Fibroblast of gingiva (primary cell): ENCODE data around the gene ATP10A.
A peak's percentile ranks its signal among the peaks of the same experiment; 100 is the strongest.
"Not testable (repeated sequence)": the region's sequence is repeated elsewhere in the genome, so short reads cannot be mapped to it uniquely, and the experiment has no call there.

Experiments used
- DNase-seq: peaks from one replicate; pipeline ENCODE4 v3.0.0-alpha.2; 2011; ENCODE audit warnings: low read depth

Gene ATP10A

DNA sequence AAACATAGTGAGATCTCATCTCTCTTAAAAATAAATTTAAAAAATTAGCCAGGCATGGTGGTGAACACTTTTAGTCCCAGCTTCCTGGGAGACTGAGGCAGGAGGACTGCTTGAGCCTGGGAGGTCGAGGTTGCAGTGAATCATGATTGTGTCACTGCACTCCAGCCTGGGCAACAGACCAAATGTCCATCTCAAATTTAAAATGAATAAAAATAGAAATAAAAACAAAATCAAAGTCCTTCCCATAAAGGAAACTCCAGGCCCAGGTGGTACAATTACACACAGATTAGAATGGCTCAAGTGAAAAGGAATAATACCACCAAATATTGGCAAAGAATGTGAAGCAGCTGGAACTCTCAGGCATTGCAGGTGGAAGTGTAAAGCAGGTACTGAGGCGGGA lies 19.3 kb upstream of the ATP10A start:
- no peak for DNase-seq

DNA sequence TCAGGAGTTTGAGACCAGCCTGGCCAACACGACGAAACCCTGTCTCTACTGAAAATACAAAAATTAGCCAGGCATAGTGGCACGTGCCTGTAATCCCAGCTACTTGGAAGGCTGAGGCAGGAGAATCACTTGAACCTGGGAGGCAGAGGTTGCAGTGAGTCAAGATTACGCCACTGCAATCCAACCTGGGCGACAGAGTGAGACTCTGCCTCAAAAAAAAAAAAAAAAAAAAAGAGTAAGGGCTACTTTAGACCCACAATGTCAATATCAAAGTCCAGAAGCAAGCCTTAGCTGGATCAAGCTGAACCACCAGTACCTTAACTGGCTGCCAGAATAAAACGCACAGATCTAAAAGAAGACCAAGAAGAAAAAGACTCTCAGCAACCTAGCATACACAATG lies 17.8 kb upstream of the ATP10A start:
- not testable (repeated sequence) for DNase-seq

DNA sequence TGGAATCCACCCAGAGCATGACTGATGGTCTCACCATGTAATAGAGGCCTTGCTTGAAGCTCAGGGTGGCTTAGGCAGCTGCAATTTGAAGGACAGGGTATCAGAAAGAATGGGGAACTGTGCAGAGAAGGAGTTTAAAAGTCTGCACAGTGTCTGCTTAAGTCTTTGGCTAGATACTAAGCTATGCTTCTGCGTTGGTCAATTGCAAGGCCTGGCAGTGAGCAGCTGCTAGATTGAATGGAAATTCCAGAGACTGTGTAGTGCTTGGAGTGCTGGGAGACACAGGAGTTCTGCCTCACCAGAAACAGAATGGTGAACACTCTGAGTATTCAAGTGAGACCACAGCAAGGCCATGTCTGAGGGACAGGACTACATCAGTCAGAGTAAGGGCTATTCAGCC lies 17.3 kb upstream of the ATP10A start:
- no peak for DNase-seq

DNA sequence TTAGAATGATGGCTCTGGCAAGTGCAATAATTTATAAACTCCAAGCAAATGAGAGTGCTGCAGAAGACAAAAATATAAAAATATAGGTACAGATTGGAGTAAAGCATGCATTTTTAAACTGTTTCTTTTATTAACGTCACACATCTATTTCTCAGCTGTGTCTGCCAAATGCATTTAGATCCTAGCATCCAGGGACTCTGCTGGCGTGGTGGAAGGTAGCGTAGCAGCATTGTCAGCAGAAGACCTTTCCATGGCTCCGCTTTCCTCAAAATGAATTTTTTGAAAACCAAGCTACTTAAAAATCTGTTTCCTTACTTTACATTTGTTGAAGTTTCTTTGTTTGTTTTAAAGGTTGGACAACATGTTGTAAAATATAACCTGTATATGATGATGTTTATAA lies 16.3 kb upstream of the ATP10A start:
- no peak for DNase-seq

DNA sequence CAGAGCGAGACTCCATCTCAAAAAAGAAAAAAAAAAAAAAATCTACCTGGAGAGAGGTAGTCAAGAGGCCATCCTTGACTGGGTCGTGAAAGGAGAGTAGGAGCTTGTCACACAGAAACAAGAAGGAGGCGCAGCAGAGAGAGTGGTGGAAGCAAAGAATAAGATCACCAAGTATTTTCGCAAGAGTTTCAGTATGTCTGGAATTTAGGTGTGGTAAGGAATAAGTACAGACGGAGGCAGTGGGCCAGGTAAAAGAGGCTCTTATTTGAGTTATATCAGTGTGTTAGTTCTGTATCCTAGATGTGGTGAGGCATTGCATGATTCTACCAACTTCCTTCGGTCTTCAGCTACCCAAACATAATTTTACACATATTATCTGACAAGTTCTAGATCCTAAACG lies 14.6 kb upstream of the ATP10A start:
- DNase-seq = no peak

DNA sequence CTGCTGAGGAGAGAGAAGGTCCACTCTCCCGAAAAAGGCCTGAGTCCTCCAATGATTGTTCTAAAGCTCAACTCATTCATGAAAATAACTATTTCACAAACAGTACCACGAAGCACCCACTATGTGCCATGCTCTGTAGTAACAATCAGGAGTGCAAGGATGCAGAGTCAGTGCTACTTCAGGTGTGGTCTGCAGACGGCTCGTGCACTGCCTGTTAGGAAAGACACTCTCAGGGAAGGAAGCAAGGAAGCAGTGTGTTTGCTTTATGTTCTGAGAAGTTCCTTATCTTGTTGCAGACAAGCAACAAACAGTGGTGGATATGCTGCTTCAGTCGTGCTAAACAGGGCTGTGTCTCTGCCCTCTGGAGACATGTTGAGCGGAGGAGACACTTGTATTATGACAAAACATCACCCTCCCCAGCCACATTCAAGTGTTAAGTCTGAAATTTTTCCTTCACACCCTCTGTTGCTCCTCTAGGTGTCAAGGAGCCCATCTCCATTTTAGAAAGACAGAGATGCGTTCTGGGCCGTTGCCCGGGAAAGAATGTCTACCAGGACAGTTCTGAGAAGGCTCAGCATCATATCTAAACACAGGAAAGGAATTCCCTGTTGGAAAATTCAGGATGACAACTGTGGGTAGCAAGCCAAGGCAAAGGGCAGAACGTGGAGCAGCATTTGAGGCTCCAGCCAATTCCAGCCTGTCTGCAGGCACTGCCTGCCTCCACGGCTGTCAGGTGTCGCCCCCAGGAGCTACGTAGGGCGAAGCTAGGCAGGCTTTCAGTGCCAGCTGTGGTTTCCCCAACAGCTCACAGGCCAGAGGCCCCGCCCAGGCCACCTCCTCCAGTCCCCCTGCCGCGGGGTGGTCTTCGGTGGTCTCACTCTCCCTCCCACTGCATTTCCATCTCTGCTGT lies 13.4 kb upstream of the ATP10A start:
- no peak for DNase-seq

DNA sequence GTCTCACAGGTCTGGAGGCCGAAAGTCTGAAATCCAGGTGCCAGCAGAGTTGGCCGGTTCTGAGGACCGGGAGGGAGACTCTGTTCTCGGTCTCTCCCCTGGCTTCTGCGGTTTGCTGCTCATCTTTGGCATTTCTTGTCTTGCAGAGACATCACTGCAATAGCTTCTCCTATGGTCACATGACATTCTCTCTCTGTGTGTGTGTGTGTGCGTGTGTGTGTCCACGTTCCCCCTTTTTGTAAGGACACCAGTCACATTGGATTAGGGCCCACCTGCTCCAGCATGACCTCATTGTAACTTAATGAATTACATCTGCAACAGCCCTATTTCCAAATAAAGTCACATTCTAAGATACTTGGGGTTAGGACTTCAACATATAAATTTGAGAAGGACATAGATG lies 12.4 kb upstream of the ATP10A start:
- DNase-seq = peak; percentile 61

DNA sequence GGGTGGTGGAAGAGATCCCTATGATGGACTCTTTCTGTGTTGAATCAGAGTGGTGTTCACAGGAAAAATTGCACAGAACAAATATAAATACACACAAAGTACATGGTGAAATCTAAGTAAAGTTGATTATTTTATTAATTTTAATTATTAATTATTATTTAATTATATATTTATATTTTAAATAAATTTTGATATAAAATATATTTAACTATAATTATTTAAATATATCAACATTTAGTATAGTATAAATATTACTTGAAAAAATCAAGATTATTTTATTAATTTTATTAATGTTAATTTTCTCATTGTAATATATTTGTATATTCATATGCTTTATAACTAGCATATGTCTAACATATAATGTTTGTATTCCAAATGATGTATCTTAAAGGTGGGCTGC lies 11.3 kb upstream of the ATP10A start:
- DNase-seq = no peak

DNA sequence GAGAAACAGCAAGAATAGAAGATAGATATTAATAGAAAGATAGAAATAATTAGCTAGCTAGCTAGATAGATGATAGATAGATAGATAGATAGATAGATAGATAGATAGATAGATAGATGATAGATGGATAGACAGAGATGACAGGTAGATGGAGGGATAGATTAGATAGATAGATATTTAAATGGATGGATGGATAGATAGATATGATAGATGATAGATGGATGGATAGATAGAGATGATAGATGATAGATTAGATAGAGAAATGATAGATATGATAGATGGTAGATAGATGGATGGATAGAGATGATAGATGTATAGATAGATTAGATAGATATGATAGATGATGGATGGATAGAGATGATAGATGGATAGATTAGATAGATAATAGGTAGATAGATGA lies 8.3 kb upstream of the ATP10A start:
- no peak for DNase-seq

DNA sequence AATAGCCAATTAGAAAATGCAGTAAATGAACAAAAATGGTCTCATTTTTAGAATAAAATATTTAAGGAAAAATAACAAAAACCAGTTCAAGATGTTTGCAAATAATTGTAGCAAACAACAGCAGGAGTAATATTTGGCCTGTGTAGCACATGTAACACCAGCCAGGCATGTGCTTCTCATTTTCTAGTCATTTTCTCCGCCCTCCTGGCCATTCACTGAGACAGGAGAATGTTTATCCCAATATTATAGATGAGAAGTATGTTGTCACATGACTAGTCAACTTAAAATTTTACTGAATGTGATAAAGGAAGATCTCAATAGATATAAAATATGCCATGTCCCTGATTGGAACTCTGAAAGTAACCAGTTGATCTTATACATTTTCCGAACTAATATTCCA lies 7.8 kb upstream of the ATP10A start:
- DNase-seq = no peak

DNA sequence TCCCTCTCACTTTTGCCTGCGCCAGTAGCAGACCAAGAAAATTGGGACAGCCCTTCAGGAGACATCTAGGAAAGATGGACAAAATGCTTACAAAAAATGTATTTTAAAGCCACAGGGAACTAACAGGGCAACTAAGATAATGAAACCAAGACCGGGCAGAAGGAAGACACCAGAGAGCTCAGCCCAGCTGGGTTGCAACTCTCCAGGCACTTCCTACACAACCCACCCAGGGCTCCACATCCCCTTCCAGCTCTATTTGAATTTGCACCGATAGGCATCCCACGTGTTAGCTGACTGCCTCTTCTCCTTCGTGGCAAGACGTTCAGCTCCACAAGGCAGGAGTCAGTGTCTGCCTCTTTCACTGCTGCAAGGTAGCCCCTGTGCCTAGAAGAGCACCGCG lies 6.6 kb upstream of the ATP10A start:
- DNase-seq = no peak

DNA sequence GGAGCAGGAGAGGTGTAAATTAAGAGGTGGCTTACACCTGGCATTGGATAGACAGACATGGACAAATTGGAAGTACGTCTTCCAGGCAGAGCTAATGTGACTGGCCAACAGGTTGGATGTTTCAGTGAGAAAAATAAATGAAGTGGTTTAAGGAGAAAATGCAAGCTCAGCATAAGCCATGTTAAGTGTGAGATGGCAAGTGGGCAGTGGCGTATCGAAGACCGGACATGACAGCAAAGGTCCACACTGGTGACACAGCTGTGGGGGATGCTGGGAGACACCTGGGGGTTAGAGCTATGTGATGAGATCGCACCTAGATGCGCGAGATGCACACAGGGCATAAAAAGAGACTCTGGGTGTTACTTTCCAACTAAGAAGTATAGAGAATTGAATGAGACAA lies 3.7 kb upstream of the ATP10A start:
- no peak for DNase-seq

DNA sequence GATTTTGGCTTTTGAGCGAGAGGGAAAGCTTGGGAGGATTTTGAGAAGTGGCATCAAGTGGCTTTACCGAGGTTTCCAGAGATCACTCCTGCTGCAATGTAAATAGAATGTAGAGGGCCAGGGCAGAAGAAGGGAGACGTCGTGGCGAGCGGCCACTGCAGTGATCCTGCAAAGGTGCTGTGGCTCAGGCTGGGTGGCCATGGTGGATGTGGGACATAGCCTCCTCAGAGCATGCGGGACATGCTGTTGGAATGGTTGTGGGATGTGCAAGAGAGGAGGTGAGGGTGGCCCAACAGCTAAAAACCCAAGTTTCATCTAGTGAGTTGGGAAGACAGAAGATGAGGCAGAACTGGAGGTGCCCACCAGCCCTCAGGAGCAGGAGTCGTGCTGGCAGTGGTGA lies 3.1 kb upstream of the ATP10A start:
- DNase-seq = no peak

DNA sequence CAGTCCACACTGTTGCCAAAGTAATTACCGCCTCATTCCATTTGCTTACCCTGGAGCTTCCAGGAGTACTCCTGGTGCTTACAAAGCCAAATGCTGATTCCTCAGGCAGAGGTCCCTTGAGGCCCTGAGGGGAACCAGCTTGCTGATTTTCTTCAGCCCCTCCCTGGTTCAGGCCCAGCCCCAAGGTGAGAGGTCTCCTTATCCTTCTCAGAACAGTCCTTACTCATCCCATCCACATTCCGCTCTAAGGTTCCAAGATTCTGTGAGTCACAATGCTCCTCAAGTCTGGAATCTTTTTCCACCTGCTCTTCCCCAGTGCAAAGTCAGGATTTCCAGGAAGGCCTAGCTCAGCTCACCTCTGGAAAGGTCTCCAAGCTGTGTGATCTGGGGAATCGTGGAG lies 1.8 kb upstream of the ATP10A start:
- DNase-seq = no peak

DNA sequence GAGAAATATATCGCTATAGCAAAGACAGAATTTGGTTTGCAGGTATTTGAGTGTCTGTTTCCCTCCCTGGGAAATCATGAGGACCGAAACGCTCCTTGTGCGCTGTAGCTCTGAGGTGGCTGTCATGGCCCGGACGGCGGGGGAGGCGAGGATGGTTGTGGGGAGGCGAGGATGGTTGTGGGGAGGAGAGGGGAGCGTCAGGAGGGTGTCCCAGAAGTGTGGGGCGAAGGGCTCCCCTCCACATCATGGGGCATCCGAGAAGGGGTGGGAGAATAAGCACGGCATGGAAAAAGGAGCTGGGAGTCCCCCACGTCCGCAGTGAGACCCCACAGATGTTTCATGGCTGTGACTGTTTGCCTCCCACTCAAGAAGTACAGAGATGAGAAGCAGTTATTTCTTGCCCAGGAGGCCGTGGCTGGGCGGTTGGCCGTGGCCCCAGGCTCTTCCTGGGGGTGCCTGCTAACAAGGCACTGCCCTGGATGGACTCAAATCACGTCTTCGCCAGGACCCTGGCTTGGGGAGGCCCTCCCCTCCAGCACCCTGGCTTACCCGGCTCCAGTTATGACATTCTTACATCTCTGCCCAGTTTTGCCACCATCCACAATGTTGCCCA lies 947 bp upstream of the ATP10A start:
- no peak for DNase-seq

DNA sequence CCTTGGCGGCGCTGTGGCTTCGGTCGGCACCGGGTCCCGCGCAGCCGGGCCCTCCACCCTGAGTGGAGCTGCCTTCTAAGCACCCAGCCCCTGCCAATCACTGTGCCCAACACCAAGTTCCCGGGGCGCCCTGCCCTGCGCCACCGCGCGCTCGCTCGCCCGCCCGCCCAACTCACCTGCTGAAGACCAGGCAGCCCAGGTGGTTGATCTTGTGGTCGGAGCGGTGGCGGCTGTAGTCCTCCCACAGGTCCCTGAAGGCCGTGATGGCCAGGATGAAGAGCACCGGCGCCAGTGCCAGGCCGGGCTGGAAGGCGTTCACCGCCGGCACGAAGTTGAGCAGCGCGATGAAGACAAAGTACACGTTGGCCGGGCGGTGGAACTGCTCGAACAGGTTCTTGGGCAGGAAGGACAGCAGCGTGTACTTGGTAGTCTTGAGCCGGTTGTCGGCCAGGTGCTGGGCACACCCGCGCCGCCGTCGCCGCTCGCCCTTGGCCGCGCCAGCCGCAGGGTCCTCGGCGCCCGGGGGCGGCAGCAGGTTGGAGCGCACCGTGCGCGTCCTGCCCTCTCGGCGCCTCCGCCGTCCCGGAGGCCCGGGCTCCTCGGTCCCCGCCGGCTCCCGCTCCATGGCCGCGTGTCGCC lies 536 bp downstream of the ATP10A start:
- peak; percentile 27 for DNase-seq

DNA sequence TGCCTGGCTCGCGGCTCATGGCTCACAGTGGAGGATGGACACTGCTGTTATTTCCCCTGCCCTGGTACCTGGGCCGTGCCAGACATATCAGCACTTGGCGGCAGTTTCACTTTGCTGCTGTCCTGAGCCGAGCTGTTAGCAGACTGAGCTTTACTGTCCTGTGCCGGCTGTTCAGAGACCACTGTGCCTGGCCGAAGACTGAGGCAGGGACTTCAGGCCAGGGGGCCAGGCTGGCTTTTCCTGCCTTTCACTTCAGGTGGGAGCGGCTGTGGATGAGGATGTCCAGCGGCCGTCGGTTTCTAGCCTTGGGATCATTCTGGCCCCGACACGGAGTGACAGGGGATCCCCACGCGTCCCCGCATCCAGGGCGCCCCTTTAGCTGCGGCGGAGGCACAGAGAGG lies 1.1 kb downstream of the ATP10A start:
- DNase-seq = peak; percentile 15

DNA sequence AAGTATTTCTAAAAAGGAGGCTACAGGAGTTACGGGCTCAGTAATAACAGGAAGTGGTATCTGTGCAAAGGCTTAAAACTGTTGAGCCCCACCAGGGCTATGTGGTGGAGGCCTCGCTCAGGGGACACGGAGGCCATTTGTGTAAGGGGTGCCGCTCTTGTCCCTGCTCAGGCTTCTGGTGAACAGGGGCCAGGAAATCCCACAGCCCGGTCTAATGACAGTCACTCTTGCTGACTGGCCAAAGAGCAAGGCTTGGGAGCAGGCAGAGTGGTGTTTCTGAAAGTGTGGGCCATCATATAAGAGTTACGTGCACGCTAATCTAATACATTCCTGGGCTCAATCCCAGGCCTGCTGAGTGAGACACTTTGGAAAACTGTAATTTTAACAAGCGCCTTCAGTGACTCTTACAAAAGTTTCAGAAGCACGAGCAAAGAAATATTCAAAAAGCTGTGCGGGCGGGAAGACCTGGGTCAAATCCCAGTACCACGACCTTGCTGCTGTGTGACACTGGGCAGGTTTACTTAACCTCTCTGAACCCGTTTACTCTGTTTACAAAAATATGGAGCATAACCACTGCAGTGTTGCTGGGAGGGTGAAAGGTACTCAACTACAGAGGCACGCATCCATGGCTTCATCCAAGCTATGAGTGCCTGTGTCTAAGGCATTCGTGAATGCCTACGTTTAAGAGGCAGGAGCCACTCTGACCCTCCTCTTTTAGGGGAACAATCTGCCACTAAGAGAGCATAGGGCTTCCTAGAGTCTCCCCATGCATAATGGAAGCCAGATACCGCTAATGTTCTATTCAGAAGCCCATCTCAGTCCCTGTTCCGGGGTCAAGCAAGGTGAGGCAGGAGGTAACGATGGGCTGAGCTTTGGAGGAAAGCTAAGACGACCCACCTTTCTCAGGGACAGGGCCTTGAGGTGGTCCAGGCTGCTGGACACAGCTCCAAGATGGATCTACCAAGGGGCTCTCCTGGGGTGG lies 2.0 kb downstream of the ATP10A start:
- DNase-seq = peak; percentile 32

DNA sequence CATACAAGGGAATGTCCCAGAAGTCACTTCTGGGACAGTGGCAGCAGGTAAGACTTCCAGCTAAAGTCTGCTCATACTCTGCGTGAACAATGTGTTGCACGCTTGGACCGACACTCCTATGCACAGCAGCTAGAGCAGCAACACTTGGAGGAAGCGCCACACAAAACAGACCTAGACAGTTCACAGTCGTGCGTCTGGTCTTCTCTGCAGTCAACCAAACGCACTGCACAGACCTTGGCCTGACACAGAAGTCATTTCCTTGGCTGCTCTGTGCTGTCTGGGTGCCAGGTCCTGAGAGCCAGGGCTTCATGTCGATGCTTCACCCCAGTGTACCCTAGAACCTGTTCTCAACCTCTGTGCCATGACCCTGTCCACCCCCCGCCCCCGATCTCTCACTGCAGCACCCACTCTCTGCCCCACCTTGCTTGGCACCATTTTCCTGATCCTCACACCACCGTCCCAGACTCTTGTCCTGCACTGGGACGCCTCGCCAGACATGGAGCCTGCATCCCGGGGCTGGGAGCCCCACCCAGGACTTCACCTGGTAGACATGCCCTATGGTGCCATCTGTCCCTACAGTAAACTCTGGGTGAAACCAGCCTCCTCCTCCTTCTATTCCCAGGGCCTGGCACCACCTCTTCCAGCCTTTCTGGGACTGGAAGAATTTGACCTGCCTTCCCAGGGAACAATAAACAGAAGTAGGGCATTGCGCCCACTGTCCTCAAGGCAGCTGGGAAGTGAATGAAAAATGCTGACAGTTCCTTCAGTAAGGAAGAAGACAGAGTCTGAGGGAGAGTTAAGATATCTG lies 3.1 kb downstream of the ATP10A start:
- peak; percentile 74 for DNase-seq

DNA sequence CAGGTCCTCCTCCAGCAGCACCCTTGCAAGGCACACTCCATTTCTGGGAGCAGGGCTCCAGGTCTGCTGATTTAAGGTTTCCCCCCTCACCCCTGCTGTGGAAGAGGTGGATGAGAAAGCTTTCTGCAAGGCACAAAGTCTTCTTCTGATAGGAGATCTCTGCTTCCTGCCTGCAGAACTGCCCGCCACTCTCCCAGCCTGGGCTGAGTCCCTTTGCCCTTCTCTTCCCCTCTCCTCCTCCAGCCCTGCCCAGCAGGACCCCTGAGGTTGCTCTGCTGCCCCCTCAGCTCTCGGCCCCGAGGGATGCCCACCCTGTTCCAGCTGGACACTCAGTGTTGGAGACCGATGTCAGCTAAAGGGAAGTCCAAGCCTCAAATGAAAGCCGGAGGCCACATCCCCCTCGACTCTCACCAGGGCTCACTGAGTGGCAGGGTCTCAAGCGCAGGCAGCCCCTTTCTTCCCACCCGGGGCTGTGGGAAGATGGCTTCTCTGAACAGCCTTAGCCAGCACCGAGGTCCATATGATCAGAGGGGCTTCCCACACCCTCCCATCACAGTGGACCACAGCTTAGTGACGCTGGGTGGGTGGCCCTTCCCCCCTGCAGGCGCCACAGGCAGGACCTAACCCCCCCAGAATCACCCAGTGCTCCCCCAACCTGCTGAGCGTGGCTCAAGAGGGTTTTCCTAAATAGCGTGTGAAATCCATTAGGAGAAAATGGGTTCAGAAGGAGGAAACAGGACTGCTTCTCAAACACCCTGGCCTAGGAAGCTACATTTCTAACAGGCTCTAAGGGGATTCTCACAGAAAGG lies 4.0 kb downstream of the ATP10A start:
- no peak for DNase-seq
